ENCODE results near the gene GNAQ. TPM values are rescaled to one million over a fixed set of nuclear protein-coding genes. Genes with fewer than 3 reads are reported as not detected.

Gene GNAQ
- 20.2 and 21.3 TPM in 2 replicates for total RNA-seq

GRCh38 chr9:78031444-78031892 lies at the start of gene GNAQ:
Gene GNAQ (minus strand): TSS chr9:78031811. CDS start chr9:78031235, 576 bp downstream.
- no peaks in the 10 kb centered on the region for H3K27me3 ChIP-seq (ENCODE audit: control insufficient read depth, insufficient read depth, low read length)
- no peaks in the 10 kb centered on the region for H3K36me3 ChIP-seq (ENCODE audit: control insufficient read depth, insufficient read depth, low read length)
- H3K4me3 ChIP-seq (ENCODE audit: low read depth, low read length): peak within 1 kb of the TSS; percentile 73
- FAIRE-seq (no peak), DNase-seq (ENCODE audit: low read depth) (no peak)
- TF ChIP-seq, protein P1, sequence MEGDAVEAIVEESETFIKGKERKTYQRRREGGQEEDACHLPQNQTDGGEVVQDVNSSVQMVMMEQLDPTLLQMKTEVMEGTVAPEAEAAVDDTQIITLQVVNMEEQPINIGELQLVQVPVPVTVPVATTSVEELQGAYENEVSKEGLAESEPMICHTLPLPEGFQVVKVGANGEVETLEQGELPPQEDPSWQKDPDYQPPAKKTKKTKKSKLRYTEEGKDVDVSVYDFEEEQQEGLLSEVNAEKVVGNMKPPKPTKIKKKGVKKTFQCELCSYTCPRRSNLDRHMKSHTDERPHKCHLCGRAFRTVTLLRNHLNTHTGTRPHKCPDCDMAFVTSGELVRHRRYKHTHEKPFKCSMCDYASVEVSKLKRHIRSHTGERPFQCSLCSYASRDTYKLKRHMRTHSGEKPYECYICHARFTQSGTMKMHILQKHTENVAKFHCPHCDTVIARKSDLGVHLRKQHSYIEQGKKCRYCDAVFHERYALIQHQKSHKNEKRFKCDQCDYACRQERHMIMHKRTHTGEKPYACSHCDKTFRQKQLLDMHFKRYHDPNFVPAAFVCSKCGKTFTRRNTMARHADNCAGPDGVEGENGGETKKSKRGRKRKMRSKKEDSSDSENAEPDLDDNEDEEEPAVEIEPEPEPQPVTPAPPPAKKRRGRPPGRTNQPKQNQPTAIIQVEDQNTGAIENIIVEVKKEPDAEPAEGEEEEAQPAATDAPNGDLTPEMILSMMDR (IDR thresholded peaks at IDR 0.05; ENCODE audit: insufficient read depth, low read length, severe bottlenecking): no peak

DNA sequence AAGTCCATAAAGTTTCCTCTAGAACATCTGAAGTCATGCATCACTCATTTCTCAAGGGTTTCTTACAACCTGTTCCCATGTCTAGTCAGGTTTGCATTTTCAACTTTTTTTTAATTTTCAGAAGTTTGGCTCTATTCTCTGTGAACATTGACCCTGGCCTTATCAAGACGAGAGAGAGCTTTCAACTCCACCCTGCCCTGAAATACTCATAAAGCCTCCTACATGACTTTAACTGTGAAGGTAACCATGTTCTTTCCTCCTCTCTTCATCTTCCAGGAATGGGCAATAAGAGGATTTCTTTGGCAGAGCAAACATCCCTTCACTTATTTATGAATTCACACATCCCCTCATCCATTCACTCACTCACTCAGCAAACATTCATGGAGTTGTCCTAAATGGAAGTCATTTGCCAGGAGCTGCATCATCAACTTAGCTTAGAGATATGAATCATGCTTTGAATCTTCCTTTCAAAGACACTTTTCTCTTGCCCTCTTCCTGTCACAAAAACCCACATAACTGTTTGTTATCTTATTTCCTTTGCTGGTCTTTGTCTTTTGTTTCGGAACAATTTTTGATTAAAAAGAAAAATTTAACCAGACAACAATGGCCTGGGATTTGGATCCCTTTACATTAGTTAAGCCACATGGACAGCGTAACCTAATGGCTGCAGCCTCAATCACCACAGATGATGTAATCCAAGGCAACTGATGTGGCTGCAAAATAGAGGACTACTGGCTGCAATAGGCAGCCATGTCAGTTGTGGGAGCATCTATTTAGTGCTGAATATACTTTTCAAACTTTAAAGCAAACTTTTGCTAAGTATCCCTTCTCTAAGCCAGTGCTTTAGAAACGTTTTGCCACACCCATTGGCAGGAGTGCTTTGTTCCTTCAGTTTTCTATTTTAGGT lies 43.0 kb upstream of the GNAQ start:
- Histone ChIP-seq H3K27me3 (ENCODE audit: control insufficient read depth, insufficient read depth, low read length) (no peaks in the 10 kb centered on the region), H3K4me3 (ENCODE audit: low read depth, low read length) (no peak overlapping the region), H3K36me3 (ENCODE audit: control insufficient read depth, insufficient read depth, low read length) (no peaks in the 10 kb centered on the region)
- FAIRE-seq (no peak), DNase-seq (ENCODE audit: low read depth) (peak; percentile 22)
- TF ChIP-seq, protein P1 (IDR thresholded peaks at IDR 0.05; ENCODE audit: insufficient read depth, low read length, severe bottlenecking): no peak

GRCh38 chr9:78073722-78074121 lies 42.1 kb upstream of the GNAQ start:
- TF ChIP-seq, protein P1 (IDR thresholded peaks at IDR 0.05; ENCODE audit: insufficient read depth, low read length, severe bottlenecking): no peak
- no peak for DNase-seq (ENCODE audit: low read depth)
- Histone ChIP-seq H3K36me3 (ENCODE audit: control insufficient read depth, insufficient read depth, low read length) (no peaks in the 10 kb centered on the region), H3K4me3 (ENCODE audit: low read depth, low read length) (no peak overlapping the region), H3K27me3 (ENCODE audit: control insufficient read depth, insufficient read depth, low read length) (no peaks in the 10 kb centered on the region)
- FAIRE-seq: no peak

DNA sequence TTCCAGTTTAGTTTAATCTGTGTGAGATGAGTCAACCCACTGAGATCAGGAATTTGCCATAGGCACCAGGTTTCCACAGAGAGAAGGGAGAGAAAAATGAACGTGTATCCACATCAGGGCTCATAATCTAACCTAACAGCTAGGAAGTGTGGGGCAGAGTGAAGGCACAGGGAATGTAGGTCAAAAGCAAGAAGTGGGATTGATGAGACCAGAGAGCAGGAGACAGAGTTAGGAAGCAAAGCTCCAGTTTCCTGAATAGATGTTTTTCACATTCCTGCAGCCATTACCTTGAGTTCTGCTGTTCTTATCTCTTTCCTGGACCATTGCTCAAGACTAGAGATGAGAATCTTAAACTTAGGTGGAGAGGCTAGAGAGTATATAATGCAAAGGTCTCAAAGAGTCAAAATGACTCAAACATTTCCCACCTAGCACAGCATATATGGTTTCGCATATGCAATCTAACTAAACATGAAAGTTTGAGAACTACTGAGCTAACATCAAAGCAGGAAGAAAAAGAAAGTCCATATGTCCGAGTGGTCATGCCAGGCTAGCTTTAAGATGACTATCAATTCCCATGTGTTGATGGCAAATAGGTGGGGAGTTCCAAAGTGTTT lies 41.1 kb upstream of the GNAQ start:
- H3K27me3 ChIP-seq (ENCODE audit: control insufficient read depth, insufficient read depth, low read length): no peaks in the 10 kb centered on the region
- no peaks in the 10 kb centered on the region for H3K36me3 ChIP-seq (ENCODE audit: control insufficient read depth, insufficient read depth, low read length)
- no peak overlapping the region for H3K4me3 ChIP-seq (ENCODE audit: low read depth, low read length)
- no peak for FAIRE-seq
- no peak for DNase-seq (ENCODE audit: low read depth)
- TF ChIP-seq, protein P1 (IDR thresholded peaks at IDR 0.05; ENCODE audit: insufficient read depth, low read length, severe bottlenecking): no peak

- H3K36me3 ChIP-seq (ENCODE audit: control insufficient read depth, insufficient read depth, low read length): no peaks in the 10 kb centered on the region
- DNase-seq (ENCODE audit: low read depth): no peak
- H3K4me3 ChIP-seq (ENCODE audit: low read depth, low read length): no peak overlapping the region
- FAIRE-seq: no peak
- TF ChIP-seq, protein P1 (IDR thresholded peaks at IDR 0.05; ENCODE audit: insufficient read depth, low read length, severe bottlenecking): no peak
- H3K27me3 ChIP-seq (ENCODE audit: control insufficient read depth, insufficient read depth, low read length): no peaks in the 10 kb centered on the region
Observed at GRCh38 chr9:78070521-78070920, 38.9 kb upstream of the GNAQ start.

Measured in bronchial epithelial cell (primary cell).